HepG2 (cell line): ENCODE results near the gene APOC3. TPM values are rescaled to one million over a fixed set of nuclear protein-coding genes. Genes with fewer than 3 reads are reported as not detected.
A peak's percentile ranks its signal among the peaks of the same experiment; 100 is the strongest.

ENCODE experiments used
- CSRNP1 ChIP-seq: sonication (generic); formaldehyde crosslinking; IDR thresholded peaks from 2 replicates; pipeline ENCODE4 v1.8.1; 2023; ENCODE audit warnings: mild to moderate bottlenecking, missing genetic modification reagents
- FOXA3 ChIP-seq: IDR thresholded peaks from 2 replicates; pipeline ENCODE4 v1.6.1; 2016; ENCODE audit warnings: missing genetic modification reagents, missing compliant biosample characterization
- KAT8 ChIP-seq: IDR thresholded peaks from 2 replicates; pipeline ENCODE4 v1.6.1; 2016; ENCODE audit warnings: missing genetic modification reagents, missing compliant biosample characterization
- KDM6A ChIP-seq: IDR thresholded peaks from 2 replicates; pipeline ENCODE4 v1.6.1; 2016; ENCODE audit warnings: low read depth
- PRMT3 ChIP-seq: sonication (generic); formaldehyde crosslinking; IDR thresholded peaks from 2 replicates; pipeline ENCODE4 v1.8.1; 2022; ENCODE audit warnings: low read depth, mild to moderate bottlenecking, moderate library complexity, missing genetic modification reagents, borderline replicate concordance
- SMC3 ChIP-seq: IDR thresholded peaks from 2 replicates; pipeline ENCODE4 v1.6.1; 2011; ENCODE audit warnings: low read length, improper control_type of control experiment
- SNAI1 ChIP-seq: sonication (generic); formaldehyde crosslinking; IDR thresholded peaks from 2 replicates; pipeline ENCODE4 v1.5.0; 2020; ENCODE audit warnings: mild to moderate bottlenecking, missing genetic modification reagents, borderline replicate concordance
- SOX13 ChIP-seq, 3 experiments: fragments of 450-650 bp in 1 of 3; sonication (generic) in 1 of 3; formaldehyde crosslinking in 1 of 3; IDR thresholded peaks in 2 of 3; conservative IDR thresholded peaks in 1 of 3; 2 replicates each; pipeline versions ENCODE4 v1.5.0 to v1.6.1; 2016 to 2020; ENCODE audit warnings: antibody characterized with exemption in 1 of 3, mild to moderate bottlenecking in 1 of 3, missing compliant biosample characterization in 1 of 3, missing genetic modification reagents in 1 of 3, moderate library complexity in 1 of 3
- STAG1 ChIP-seq: sonication (generic); formaldehyde crosslinking; IDR thresholded peaks from 2 replicates; pipeline ENCODE4 v1.4.0; 2020; ENCODE audit warnings: missing genetic modification reagents
- TARDBP ChIP-seq: sonication (generic); formaldehyde crosslinking; IDR thresholded peaks from 2 replicates; pipeline ENCODE4 v1.8.0; 2022; ENCODE audit warnings: mild to moderate bottlenecking, missing genetic modification reagents
- ZFP91 ChIP-seq: sonication (generic); formaldehyde crosslinking; IDR thresholded peaks from 2 replicates; pipeline ENCODE4 v1.9.0; 2022; ENCODE audit warnings: missing genetic modification reagents, mild to moderate bottlenecking, borderline replicate concordance
- ZKSCAN8 ChIP-seq: IDR thresholded peaks from 2 replicates; pipeline ENCODE4 v1.6.1; 2016; ENCODE audit warnings: borderline replicate concordance, missing genetic modification reagents, missing compliant biosample characterization
- ZNF292 ChIP-seq: sonication (generic); formaldehyde crosslinking; IDR thresholded peaks from 2 replicates; pipeline ENCODE4 v1.8.1; 2022; ENCODE audit warnings: mild to moderate bottlenecking, low read depth, missing genetic modification reagents, borderline replicate concordance
- ZNF354B ChIP-seq: sonication (generic); formaldehyde crosslinking; IDR thresholded peaks from 2 replicates; pipeline ENCODE4 v1.8.0; 2022; ENCODE audit warnings: mild to moderate bottlenecking, missing genetic modification reagents
- polyA plus RNA-seq, 8 experiments: library from polyadenylated mRNA; depleted of rRNA in 3 of 8; stranded (reverse) in 7 of 8; unstranded in 1 of 8; fragments of >200 nt; fragmentation: Illumina TruSeq in 4 of 8; extraction: Trizol in 4 of 8; gene quantifications; 2 replicates each; pipeline versions ENCODE4 v1.2.1 to v1.2.3, GENCODE V29; 2011 to 2016; ENCODE audit warnings: low read depth in 4 of 8, missing spikeins in 1 of 8, mixed read lengths in 1 of 8; ENCODE audit not compliant: insufficient read depth in 1 of 8
- total RNA-seq, 5 experiments: library from RNA; depleted of rRNA; stranded (reverse); fragments of >200 nt; fragmentation: Illumina TruSeq; extraction: Trizol; gene quantifications; 2 replicates each; pipeline ENCODE4 v1.2.3, GENCODE V29; 2016; ENCODE audit warnings: low read depth in 1 of 5
- TF ChIP-seq, protein P1 (sequence below): sonication (generic); formaldehyde crosslinking; IDR thresholded peaks from 2 replicates; pipeline ENCODE4 v1.4.0; 2020; ENCODE audit warnings: missing genetic modification reagents
- TF ChIP-seq, protein P2 (sequence below): IDR thresholded peaks from 2 replicates; pipeline ENCODE4 v1.6.1; 2018; ENCODE audit warnings: missing genetic modification reagents
- TF ChIP-seq, protein P3 (sequence below): sonication (generic); formaldehyde crosslinking; IDR thresholded peaks from 2 replicates; pipeline ENCODE4 v1.4.0; 2020; ENCODE audit warnings: mild to moderate bottlenecking, missing genetic modification reagents

The APOC3 gene
- total and polyA plus RNA-seq, 2 of the 13 experiments (the other 11 are each of a cell fraction or from before 2014, with no cell fraction given) = 314 to 687 TPM

DNA sequence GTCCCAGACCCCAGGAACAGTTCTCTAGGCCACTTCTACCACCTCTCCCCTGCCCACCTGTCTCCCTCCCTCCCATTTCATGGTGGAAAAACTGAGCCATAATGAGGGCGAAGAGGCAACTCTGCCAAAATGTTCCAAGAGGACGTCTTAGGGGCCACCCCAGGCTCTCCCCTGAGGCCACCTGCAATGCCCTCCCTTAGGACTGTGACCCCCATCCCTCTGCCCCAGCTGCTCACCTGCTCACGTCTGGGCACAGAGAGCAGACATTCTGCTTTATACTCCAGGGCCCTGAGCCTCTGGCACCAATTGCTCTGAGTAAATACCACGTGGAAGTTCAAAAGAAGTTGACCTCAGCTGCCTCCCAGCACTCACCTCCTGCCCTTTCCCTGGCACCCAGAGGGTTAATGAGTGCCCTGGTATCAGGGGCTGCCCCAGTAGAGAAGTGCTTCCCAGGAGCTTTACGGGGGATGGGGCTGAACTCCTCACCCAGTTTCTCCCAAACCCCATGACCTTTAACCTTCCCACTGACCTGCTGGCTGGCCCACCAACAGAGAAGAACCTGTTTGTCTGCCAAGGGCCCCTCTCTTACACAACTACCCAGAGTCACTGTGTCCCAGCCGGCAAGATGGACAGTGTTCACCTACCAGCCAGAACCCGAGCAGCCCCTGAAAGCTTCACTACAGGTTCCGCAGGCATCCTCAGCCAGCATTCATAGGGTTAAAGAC lies 37.4 kb upstream of the APOC3 start (continued):
- TF ChIP-seq, protein P1, sequence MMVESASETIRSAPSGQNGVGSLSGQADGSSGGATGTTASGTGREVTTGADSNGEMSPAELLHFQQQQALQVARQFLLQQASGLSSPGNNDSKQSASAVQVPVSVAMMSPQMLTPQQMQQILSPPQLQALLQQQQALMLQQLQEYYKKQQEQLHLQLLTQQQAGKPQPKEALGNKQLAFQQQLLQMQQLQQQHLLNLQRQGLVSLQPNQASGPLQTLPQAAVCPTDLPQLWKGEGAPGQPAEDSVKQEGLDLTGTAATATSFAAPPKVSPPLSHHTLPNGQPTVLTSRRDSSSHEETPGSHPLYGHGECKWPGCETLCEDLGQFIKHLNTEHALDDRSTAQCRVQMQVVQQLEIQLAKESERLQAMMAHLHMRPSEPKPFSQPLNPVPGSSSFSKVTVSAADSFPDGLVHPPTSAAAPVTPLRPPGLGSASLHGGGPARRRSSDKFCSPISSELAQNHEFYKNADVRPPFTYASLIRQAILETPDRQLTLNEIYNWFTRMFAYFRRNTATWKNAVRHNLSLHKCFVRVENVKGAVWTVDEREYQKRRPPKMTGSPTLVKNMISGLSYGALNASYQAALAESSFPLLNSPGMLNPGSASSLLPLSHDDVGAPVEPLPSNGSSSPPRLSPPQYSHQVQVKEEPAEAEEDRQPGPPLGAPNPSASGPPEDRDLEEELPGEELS (CRISPR knock-in tag) = peak; percentile 59; the same call in 1 of the 2 replicates
- TF ChIP-seq FOXA3 (CRISPR knock-in tag) (peak; percentile 79), TARDBP (peak; percentile 65; the same call in 1 of the 2 replicates), SMC3 (0 out of 2 replicates have a peak, but pooled peaks have one; percentile 19), STAG1 (CRISPR knock-in tag) (peak; percentile 20; the same call in 1 of the 2 replicates), ZKSCAN8 (peak; percentile 43; the same call in 1 of the 2 replicates), SOX13 (IDR thresholded peaks at IDR 0.05) (no peak), SOX13 (CRISPR knock-in tag; conservative IDR thresholded peaks at IDR 0.05 in 1 of 2, IDR thresholded peaks at IDR 0.05 in 1 of 2) (peak in 1 of 2 experiments; percentile 68; a peak in 1 of 4 replicates), KAT8 (CRISPR knock-in tag) (peak; percentile 13; the same call in 1 of the 2 replicates), PRMT3 (CRISPR knock-in tag) (peak; percentile 43; the same call in 1 of the 2 replicates), KDM6A (CRISPR knock-in tag) (0 out of 2 replicates have a peak, but pooled peaks have one; percentile 45), ZNF292 (CRISPR knock-in tag) (0 out of 2 replicates have a peak, but pooled peaks have one; percentile 47), ZFP91 (CRISPR knock-in tag) (peak; percentile 31; the same call in 1 of the 2 replicates), SNAI1 (CRISPR knock-in tag) (peak; percentile 93), CSRNP1 (peak; percentile 47; the same call in 1 of the 2 replicates), ZNF354B (CRISPR knock-in tag) (no peak)
- TF ChIP-seq, protein P2, sequence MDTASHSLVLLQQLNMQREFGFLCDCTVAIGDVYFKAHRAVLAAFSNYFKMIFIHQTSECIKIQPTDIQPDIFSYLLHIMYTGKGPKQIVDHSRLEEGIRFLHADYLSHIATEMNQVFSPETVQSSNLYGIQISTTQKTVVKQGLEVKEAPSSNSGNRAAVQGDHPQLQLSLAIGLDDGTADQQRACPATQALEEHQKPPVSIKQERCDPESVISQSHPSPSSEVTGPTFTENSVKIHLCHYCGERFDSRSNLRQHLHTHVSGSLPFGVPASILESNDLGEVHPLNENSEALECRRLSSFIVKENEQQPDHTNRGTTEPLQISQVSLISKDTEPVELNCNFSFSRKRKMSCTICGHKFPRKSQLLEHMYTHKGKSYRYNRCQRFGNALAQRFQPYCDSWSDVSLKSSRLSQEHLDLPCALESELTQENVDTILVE = no peak
- TF ChIP-seq, protein P3, sequence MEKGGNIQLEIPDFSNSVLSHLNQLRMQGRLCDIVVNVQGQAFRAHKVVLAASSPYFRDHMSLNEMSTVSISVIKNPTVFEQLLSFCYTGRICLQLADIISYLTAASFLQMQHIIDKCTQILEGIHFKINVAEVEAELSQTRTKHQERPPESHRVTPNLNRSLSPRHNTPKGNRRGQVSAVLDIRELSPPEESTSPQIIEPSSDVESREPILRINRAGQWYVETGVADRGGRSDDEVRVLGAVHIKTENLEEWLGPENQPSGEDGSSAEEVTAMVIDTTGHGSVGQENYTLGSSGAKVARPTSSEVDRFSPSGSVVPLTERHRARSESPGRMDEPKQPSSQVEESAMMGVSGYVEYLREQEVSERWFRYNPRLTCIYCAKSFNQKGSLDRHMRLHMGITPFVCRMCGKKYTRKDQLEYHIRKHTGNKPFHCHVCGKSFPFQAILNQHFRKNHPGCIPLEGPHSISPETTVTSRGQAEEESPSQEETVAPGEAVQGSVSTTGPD = peak; percentile 17; the same call in 1 of the 2 replicates
